Activated naive CD8-positive, alpha-beta T cell treated with anti-CD3 and anti-CD28 coated beads for 36 hours (primary cell): ENCODE results near the gene A1CF. TPM values are rescaled to one million over a fixed set of nuclear protein-coding genes. Genes with fewer than 3 reads are reported as not detected.
"Not testable (repeated sequence)": the region's sequence is repeated elsewhere in the genome, so short reads cannot be mapped to it uniquely, and the experiment has no call there.

Source experiments
- DNase-seq: peaks from one replicate; pipeline ENCODE4 v3.0.0; 2021
- H3K27ac Mint-ChIP-seq: one replicate; pipeline ENCODE4 v1.8.0; 2022; ENCODE audit warnings: mild to moderate bottlenecking, moderate library complexity, mixed read lengths
- H3K27me3 Mint-ChIP-seq: one replicate; pipeline ENCODE4 v1.8.0; 2022; ENCODE audit warnings: mild to moderate bottlenecking, mixed read lengths
- H3K36me3 Mint-ChIP-seq: one replicate; pipeline ENCODE4 v1.8.0; 2021; ENCODE audit warnings: mild to moderate bottlenecking, mixed read lengths
- H3K4me1 Mint-ChIP-seq: one replicate; pipeline ENCODE4 v1.8.0; 2021; ENCODE audit warnings: mixed read lengths
- H3K4me3 Mint-ChIP-seq: one replicate; pipeline ENCODE4 v1.8.0; 2022; ENCODE audit warnings: mild to moderate bottlenecking, moderate library complexity, mixed read lengths
- H3K9me3 Mint-ChIP-seq: one replicate; pipeline ENCODE4 v1.8.0; 2022; ENCODE audit warnings: mixed read lengths
- total RNA-seq, 2 experiments: library from RNA; stranded (reverse); gene quantifications; one replicate each; pipeline ENCODE4 v1.2.3, GENCODE V29; 2021

A1CF gene
- total RNA-seq, 2 experiments from 2014 or later: not detected

DNA sequence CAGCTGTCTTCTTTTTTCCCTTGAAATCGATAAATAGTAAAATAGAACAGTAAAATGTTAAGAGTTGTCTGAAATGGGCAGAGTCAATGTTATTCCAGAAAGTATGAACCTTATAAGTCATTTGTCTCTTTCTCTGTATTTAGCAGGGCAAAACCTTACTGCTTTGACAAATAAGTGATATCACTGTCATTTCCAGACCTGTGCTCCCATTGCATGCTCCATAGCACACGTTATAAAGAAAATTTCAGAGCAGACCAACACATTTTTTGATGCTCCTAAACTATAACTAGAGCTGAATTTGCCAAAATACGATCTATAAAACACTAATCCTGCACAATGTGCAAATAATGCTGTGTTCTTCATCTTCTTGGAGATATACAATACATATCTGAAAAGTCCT, 1.1 kb downstream of the A1CF start:
- Mint-ChIP-seq H3K4me1 (no peaks in the 10 kb centered on the region), H3K9me3 (no peaks in the 10 kb centered on the region), H3K4me3 (no peak overlapping the region), H3K27ac (no peak overlapping the region), H3K36me3 (no peaks in the 10 kb centered on the region), H3K27me3 (peaks cover 27% of the 10 kb centered on the region)
- DNase-seq: no peak

DNA sequence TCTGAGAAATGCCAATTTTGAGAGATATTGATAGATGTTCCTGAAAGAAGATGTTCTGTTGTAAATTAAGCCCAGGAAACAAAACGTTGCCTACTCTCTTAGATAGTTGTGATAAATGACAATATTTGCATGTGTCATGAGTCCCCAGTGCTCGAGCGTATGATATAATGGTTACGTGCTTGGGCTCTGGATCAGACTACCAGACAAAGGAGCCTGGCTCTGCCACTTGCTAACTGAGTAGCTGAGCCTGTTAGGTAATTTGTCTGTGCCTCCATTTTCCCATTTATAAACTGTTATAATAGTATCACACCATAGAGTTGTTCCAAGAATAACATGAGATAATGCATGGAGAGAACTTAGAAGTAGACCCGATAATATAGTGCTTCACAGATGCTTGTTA, 1.8 kb downstream of the A1CF start:
- Mint-ChIP-seq H3K27ac (no peak overlapping the region), H3K36me3 (no peaks in the 10 kb centered on the region), H3K4me3 (no peak overlapping the region), H3K9me3 (no peaks in the 10 kb centered on the region), H3K4me1 (no peaks in the 10 kb centered on the region), H3K27me3 (peaks cover 27% of the 10 kb centered on the region)
- no peak for DNase-seq

DNA sequence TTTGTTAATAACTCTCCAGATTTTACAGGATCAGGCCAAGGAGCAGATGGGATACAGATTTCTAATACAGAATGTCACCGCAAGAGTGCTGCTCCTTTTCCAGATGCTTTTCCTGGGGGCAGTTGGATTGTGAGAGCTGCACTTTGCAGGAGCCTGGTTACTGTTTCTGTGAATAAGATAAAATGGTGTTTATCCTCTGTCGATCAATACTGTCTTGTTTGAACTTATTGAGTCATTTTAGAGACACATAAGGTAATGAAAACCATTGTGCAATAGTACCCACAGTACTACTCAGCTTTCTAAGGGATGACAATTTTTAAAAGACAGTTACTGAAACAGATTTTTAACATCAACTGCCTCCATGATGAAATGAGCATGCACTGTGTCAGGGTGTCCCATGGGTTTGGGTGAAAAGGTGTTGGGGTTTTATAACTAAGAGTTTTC, 2.9 kb downstream of the A1CF start:
- no peak overlapping the region for H3K27ac Mint-ChIP-seq
- no peaks in the 10 kb centered on the region for H3K36me3 Mint-ChIP-seq
- peaks cover 27% of the 10 kb centered on the region for H3K27me3 Mint-ChIP-seq
- no peaks in the 10 kb centered on the region for H3K9me3 Mint-ChIP-seq
- H3K4me1 Mint-ChIP-seq: no peaks in the 10 kb centered on the region
- no peak overlapping the region for H3K4me3 Mint-ChIP-seq
- DNase-seq: no peak

DNA sequence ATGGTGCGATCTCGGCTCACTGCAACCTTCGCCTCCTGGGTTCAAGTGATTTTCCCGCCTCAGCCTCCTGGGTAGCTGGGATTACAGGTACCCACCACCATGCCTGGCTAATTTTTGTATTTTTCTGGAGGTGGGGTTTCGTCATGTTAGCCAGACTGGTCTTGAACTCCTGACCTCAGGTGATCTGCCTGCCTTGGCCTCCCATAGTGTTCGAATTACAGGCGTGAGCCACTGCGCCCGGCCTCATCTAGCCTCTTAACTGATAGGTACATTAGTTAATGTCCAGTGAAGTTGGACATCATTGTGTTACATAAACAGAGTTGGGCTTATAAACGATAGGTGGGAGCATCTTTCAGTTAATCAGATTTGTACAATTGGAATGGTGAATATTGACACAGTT, 4.4 kb downstream of the A1CF start:
- DNase-seq, H3K4me3 Mint-ChIP-seq, H3K27ac Mint-ChIP-seq, H3K4me1 Mint-ChIP-seq, H3K9me3 Mint-ChIP-seq, H3K36me3 Mint-ChIP-seq: not testable (repeated sequence)
- H3K27me3 Mint-ChIP-seq: peaks cover 22% of the 10 kb centered on the region

DNA sequence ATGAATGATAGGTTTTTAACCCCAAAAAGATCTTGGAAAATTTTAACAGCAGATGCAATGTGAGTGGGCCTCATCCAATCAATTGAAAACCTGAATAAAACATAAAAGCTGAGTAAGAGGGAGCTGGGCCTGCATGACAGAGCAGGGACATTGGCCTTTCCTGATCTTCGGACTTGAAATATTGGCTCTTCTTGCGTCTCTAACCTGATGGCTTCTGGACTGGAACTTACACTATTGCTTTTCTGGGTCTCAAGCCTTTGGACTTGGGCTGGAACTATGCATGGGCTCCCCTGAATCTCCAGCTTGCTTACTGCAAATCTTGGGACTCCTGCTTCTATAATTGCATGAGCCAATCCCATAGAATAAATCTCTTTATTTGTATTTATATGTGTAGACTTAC, 9.0 kb downstream of the A1CF start:
- Mint-ChIP-seq H3K4me3 (no peak overlapping the region), H3K27ac (no peak overlapping the region), H3K27me3 (peaks cover 11% of the 10 kb centered on the region), H3K36me3 (no peaks in the 10 kb centered on the region), H3K4me1 (no peaks in the 10 kb centered on the region), H3K9me3 (no peaks in the 10 kb centered on the region)
- DNase-seq: no peak

DNA sequence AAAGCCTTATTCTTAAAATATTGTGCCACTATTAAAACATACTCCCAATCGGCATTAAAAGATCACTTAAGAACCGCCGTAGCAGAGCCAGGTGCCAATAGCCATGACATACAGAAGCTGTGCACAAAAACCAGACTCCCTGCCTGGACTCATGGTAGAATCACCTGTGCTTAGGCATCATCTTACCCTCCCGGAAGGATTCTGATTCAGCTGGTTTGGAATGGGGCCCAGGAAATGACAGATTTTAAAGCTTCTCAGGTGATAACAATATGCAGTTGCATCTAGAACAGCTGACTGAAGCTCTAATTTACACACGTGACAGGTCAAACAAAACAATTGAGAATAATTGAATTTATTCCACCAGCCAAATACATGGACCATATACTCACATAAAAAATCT, 10.7 kb downstream of the A1CF start:
- Mint-ChIP-seq H3K4me1 (no peaks in the 10 kb centered on the region), H3K9me3 (no peaks in the 10 kb centered on the region), H3K36me3 (no peaks in the 10 kb centered on the region), H3K27me3 (peaks cover 4% of the 10 kb centered on the region), H3K27ac (no peak overlapping the region), H3K4me3 (no peak overlapping the region)
- DNase-seq: no peak

DNA sequence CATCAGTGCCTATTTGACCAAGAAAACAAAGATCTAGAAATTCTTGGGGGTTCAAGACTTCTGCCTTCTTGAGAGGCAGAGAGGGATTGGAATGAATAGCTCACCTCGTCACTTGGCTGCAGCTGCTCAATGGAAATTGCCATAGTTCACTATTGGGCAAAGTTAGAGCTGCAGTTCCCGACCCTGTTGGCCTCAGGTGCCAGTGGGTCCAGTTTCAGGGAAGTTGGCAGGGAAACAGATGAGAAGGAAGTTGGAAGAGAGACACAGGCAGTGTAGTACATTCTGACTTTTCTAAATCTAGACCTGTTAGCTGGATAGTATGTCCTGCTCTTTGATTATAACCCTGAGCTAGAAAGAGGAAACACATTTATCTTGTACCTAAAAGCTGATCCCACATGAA, 19.1 kb downstream of the A1CF start:
- no peak overlapping the region for H3K27ac Mint-ChIP-seq
- no peaks in the 10 kb centered on the region for H3K36me3 Mint-ChIP-seq
- H3K4me3 Mint-ChIP-seq: no peak overlapping the region
- peaks cover 26% of the 10 kb centered on the region for H3K27me3 Mint-ChIP-seq
- no peaks in the 10 kb centered on the region for H3K4me1 Mint-ChIP-seq
- no peak for DNase-seq
- no peaks in the 10 kb centered on the region for H3K9me3 Mint-ChIP-seq

DNA sequence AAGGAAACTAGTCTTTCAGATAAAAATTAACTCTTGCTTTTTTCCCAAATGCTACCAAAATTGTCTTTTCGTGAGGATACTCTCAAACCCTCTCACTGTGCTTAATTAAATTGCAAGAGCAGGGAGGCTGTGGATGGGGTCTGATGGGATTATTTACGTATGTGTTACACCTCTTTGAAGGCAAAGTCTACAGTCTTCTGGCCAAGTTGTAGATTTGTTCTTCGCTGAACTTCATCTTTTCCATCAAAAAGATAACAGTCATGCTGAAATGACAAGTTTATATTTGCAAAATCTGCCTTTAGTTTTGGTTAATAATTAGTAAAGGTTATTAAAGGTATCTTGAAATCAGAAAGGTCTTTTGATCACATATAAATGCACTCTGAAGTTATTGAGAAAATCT, 22.7 kb downstream of the A1CF start:
- no peak for DNase-seq
- no peak overlapping the region for H3K27ac Mint-ChIP-seq
- H3K4me1 Mint-ChIP-seq: no peaks in the 10 kb centered on the region
- peaks cover 24% of the 10 kb centered on the region for H3K27me3 Mint-ChIP-seq
- no peaks in the 10 kb centered on the region for H3K36me3 Mint-ChIP-seq
- H3K9me3 Mint-ChIP-seq: no peaks in the 10 kb centered on the region
- no peak overlapping the region for H3K4me3 Mint-ChIP-seq

DNA sequence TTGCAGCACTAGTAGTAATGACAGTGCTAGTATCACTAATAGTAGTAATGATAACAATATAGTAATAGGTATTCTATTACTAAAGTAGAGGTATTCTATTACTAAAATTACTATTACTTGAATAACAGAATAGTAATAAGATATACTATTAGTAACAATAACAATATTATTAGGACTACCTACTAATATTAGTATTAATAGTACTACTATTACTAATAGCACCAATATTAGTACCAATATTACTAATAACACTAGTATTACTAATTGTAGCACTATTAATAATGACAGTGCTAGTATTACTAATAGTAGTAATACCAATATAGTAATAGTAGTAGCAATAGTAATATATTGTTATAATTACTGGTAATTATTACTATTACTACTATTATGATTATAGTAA, 24.1 kb downstream of the A1CF start:
- H3K4me3 Mint-ChIP-seq: no peak overlapping the region
- no peaks in the 10 kb centered on the region for H3K4me1 Mint-ChIP-seq
- no peak overlapping the region for H3K27ac Mint-ChIP-seq
- H3K36me3 Mint-ChIP-seq: no peaks in the 10 kb centered on the region
- no peaks in the 10 kb centered on the region for H3K9me3 Mint-ChIP-seq
- peaks cover 21% of the 10 kb centered on the region for H3K27me3 Mint-ChIP-seq
- no peak for DNase-seq

DNA sequence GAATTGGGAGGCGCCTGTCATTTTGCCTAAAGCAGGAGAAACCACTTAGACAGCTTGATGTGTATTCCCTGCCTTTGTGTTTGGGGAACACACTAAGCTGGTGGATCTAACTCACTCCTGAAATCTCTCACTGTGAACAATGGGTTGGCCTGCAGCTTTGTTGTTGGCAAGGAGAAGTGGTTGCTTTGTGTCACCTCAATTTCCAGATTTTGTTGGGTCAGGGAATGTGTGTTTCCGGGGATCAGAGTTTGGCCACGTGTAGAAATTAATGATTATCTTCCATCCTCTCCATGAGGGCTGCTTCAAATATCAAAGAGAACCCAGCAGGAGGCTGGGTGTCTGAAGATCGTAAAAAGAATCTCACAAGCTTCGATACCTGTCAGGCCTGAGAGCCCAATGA, 27.8 kb downstream of the A1CF start:
- DNase-seq: no peak
- Mint-ChIP-seq H3K27ac (no peak overlapping the region), H3K9me3 (no peaks in the 10 kb centered on the region), H3K27me3 (peaks cover 23% of the 10 kb centered on the region), H3K4me1 (no peaks in the 10 kb centered on the region), H3K36me3 (no peaks in the 10 kb centered on the region), H3K4me3 (no peak overlapping the region)

DNA sequence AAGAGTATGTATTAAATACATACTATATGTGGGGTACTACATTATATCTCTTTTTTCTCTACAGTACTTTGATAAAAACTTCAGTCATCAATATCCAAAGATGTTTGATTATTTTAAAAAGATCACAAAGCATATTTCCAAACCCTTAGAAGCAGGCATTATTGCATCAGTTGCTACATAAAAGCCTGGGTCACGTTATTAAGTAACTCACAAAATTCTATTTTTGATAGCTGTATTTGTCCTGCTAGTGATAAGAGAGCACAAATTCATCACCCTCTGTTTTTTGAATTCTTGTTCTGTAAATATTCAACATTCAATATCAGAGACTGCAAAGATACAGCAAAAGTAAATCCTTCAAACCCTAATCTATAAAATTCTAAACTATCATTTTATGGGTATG, 30.0 kb downstream of the A1CF start:
- peaks cover 29% of the 10 kb centered on the region for H3K27me3 Mint-ChIP-seq
- DNase-seq: no peak
- H3K4me1 Mint-ChIP-seq: no peaks in the 10 kb centered on the region
- no peaks in the 10 kb centered on the region for H3K36me3 Mint-ChIP-seq
- no peak overlapping the region for H3K27ac Mint-ChIP-seq
- H3K4me3 Mint-ChIP-seq: no peak overlapping the region
- no peaks in the 10 kb centered on the region for H3K9me3 Mint-ChIP-seq

DNA sequence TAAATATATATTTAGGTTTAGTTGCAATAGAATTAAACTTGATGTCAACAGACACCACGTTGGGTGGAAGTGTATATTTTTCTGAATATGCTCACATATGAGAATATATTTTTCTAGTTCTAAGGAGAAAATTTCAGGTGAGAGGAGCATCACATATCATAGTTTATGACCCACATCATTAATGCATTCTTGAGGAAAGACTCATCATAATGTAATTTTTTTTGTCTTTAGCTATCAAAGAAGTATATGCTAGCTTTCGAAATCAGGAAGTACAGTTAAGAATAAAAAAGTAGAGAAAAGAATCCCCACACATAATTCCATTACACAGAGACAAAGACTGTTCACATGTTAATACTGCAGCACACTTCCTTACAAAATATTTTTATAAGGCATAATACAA, 30.4 kb downstream of the A1CF start:
- no peak overlapping the region for H3K4me3 Mint-ChIP-seq
- H3K9me3 Mint-ChIP-seq: no peaks in the 10 kb centered on the region
- H3K4me1 Mint-ChIP-seq: no peaks in the 10 kb centered on the region
- peaks cover 29% of the 10 kb centered on the region for H3K27me3 Mint-ChIP-seq
- H3K36me3 Mint-ChIP-seq: no peaks in the 10 kb centered on the region
- H3K27ac Mint-ChIP-seq: no peak overlapping the region
- DNase-seq: no peak

DNA sequence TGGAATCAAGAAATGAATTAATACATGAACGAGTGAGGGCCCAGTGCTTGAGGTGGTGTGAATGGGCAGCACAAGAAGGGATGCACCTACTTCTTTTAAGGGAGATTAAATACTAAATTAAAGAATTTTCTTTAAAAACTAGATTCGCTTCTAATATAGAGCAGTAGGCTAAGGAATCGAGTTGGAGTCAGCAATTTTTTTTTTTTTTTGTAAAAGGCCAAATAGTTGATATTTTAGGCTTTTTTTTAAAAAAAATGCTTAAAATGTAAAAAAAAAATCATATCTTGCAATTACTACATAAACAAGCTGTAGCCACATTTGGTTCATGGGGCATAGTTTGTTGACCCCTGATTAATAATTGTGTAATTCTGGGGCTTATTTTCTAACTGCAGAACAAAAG, 31.9 kb downstream of the A1CF start:
- DNase-seq: no peak
- Mint-ChIP-seq H3K4me3 (no peak overlapping the region), H3K4me1 (peaks cover 2% of the 10 kb centered on the region), H3K36me3 (no peaks in the 10 kb centered on the region), H3K9me3 (no peaks in the 10 kb centered on the region), H3K27ac (no peak overlapping the region), H3K27me3 (peaks cover 24% of the 10 kb centered on the region)

DNA sequence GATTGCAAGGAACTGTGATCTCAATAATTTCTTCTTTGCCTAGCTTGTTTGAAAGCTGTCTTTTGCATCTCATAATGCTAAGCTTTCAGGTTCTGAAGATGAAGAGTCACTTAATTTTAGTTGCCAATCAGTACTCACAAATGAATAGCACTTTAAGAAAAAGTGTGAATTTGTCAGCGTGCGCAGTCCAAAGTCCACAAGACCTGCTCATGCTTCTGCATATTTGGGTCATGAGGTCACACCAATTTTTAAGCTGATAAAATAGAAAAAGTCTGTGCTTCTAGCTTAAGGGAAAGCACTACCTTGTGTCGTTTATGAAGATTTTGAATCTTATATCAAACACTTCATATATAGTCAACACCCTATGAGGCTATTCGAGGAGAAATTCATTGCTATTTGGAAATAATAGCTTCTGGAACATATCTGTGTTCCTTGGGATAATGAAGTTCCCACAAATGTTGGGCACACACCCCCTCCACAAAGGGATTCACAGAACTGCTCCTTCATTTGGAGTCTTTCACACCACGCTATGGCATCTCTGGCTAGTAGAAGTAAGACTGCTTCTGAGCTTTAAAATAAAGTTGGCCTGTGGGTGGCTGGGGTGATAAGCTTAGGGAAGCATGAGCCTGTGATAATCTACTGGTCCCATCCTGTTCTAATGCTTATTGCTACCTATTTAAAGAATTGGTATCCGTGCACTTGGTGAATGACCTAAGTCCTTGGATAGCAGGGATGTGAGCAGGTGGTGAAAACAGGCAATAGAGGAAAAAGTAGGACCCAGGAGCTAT, 33.3 kb downstream of the A1CF start:
- Mint-ChIP-seq H3K27ac (no peak overlapping the region), H3K27me3 (peaks cover 15% of the 10 kb centered on the region), H3K36me3 (no peaks in the 10 kb centered on the region)

DNA sequence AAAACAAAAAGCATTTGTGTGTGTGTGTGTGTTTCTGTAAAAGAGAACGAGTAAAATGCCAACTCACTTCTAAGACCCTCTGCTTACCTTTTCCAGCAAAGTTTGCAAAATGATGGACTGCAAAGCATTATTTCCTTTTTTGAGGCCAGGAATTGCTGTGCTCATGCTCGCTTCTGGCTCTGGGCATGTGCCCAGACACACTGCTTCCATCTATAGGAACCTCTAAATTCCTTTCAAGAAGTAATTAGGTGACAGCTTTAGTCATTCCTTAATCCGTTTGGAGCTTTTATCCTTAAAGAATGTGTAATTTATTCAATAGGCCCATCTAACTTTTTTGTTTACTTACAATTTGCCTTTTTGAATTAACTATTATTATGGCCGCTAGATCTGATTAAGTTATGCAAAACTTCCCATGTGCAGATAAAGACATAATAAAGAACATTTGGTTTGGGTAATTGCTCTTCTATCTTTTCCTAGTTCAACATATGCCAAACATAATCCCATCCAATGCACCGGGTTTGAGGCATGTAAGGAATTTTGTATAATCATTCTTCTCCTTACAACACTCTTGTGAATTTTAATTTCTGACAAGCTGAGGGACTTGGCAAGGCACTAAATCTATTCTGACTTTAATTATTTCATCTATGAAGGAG, 34.7 kb downstream of the A1CF start:
- H3K27ac Mint-ChIP-seq: no peak overlapping the region
- H3K4me3 Mint-ChIP-seq: no peak overlapping the region
- no peaks in the 10 kb centered on the region for H3K36me3 Mint-ChIP-seq
- peaks cover 7% of the 10 kb centered on the region for H3K4me1 Mint-ChIP-seq
- no peak for DNase-seq
- H3K27me3 Mint-ChIP-seq: peaks cover 21% of the 10 kb centered on the region
- H3K9me3 Mint-ChIP-seq: no peaks in the 10 kb centered on the region

More for the DNA sequence above, 33.3 kb downstream of the A1CF start:
- DNase-seq: no peak
- Mint-ChIP-seq H3K4me1 (peaks cover 7% of the 10 kb centered on the region), H3K9me3 (no peaks in the 10 kb centered on the region), H3K4me3 (no peak overlapping the region)

DNA sequence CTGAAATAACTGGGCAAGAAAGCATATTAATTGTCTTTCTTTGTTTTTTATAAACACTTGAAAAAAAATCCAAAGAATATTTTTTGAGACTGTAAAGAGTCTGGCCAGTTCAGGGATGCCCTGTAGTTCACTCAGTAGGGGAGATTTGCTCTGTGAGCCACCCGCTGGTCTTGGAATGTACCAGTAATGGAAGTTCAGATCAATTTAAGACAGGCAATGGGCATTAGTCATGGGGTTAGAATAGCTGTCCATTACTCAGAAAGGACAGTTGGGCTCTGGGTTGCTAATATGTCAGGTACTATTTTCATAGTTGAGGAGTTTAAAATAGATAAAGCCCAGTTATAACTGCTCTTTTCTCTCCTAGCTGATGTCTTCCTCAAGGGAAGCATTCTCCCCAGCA, 38.7 kb downstream of the A1CF start:
- H3K4me3 Mint-ChIP-seq: no peak overlapping the region
- no peak for DNase-seq
- H3K9me3 Mint-ChIP-seq: no peaks in the 10 kb centered on the region
- no peaks in the 10 kb centered on the region for H3K36me3 Mint-ChIP-seq
- H3K4me1 Mint-ChIP-seq: peaks cover 7% of the 10 kb centered on the region
- peaks cover 12% of the 10 kb centered on the region for H3K27me3 Mint-ChIP-seq
- H3K27ac Mint-ChIP-seq: no peak overlapping the region
